ENCODE data around the gene TYW3.

The TYW3 gene

GRCh38 chr1:74732960-74733603 lies at the start of gene TYW3, which contains the start of gene CRYZ:
TSS of gene TYW3 (plus strand) at chr1:74733152. CDS start at chr1:74733245, 93 bp downstream.
TSS of gene CRYZ (minus strand) at chr1:74733050. CDS start at chr1:74724821, 8,229 bp downstream.
- DNase-seq: peak; percentile 87

DNA sequence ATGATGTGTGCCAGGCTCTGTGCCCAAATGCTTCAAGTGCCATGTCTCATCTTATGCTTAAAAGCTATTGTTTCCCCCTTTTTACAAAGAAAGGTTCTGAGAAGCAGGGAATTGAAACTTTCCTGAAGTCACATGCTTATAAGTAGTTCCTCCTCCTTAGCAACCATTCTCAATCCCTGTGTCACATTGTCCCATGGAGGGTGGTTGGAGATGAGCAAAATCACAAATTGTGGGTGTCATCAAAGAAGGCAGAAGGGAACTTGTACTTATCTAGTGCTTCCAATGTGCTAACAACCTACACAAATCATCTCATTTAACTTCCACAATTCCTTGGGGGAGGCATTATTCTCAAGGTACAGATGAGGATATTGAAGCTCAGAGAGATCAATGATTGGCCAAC lies 49.3 kb upstream of the TYW3 start:
- no peak for DNase-seq

GRCh38 chr1:74684301-74684700 lies 48.7 kb upstream of the TYW3 start:
- DNase-seq: no peak

- no peak for DNase-seq
These were observed 46.0 kb upstream of the TYW3 start for GRCh38 chr1:74686928-74687327.

- peak; percentile 39 for DNase-seq
These were observed 43.2 kb upstream of the TYW3 start for GRCh38 chr1:74689621-74690363.

DNA sequence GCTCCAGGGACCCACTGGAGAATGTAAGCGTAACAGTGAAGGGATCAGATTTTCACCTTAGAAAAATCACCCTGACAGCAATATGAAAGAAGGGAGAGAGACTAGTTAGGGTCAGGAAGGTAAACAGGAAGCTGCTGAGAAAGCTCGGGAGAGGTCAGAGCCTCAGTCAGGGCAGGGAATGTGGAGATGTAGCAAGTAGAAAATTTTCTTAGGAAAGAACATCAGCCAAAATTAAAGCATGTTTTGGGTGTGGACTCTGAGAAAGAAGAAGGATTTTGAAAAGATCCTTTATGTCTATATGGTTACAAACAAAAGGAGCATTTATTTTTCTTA lies 42.6 kb upstream of the TYW3 start:
- DNase-seq: no peak

DNA sequence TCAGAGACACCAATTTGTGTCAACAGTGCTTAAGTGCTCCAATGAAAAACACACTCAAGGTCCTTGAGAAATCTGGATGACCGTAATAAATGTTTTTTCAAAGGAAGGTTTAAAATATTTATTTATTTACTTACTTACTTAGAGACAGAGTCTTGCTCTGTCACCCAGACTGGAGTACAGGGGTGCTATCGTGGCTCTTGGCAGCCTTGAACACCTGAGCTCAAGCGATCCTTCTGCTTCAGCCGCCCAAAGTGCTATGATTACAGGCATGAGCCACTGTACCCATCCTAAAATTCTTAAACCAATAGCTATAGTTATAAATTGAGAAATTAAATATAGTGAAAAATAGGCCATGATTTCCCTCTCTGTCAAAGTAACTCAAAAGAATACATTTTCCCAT lies 42.0 kb upstream of the TYW3 start:
- no peak for DNase-seq

DNA sequence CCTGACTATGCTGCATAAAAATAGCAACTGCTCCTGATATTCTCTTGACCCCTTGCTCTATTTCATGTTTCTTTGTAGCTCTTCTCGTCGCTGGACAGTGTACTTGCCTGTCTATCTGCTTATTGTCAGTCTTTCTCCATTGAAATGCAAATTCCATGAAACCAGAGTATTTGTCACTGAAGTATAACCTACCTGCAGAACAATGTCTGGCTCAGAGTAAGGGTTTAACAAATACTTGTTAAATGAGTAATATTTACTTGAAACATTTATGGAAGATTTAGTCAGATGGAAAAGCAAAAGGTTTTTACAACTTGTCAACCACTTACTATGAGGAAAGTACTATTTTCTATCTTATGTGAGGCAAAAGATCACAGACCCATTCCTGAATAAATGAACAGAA lies 39.5 kb upstream of the TYW3 start:
- no peak for DNase-seq

DNA sequence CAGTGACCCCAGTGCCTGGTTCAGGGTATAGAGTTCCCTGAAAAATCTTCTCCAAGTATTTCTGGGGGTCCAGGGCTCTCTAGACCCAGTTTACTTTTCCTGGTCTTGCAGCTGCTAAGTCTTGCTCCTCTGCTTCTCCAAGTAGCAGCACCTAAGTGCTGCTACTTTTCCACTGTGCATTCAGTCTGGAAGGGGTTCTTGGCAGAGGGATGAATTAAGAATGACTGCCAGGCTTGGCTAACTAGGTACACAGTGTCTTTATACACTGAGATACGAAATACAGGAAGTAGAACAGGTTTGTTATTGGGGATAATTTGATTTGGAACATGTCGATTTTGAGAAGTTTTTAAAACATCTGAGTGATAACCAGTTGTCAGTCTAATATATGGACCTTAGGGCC lies 35.1 kb upstream of the TYW3 start:
- no peak for DNase-seq

GRCh38 chr1:74699331-74699730 lies 33.6 kb upstream of the TYW3 start:
- DNase-seq: no peak

DNA sequence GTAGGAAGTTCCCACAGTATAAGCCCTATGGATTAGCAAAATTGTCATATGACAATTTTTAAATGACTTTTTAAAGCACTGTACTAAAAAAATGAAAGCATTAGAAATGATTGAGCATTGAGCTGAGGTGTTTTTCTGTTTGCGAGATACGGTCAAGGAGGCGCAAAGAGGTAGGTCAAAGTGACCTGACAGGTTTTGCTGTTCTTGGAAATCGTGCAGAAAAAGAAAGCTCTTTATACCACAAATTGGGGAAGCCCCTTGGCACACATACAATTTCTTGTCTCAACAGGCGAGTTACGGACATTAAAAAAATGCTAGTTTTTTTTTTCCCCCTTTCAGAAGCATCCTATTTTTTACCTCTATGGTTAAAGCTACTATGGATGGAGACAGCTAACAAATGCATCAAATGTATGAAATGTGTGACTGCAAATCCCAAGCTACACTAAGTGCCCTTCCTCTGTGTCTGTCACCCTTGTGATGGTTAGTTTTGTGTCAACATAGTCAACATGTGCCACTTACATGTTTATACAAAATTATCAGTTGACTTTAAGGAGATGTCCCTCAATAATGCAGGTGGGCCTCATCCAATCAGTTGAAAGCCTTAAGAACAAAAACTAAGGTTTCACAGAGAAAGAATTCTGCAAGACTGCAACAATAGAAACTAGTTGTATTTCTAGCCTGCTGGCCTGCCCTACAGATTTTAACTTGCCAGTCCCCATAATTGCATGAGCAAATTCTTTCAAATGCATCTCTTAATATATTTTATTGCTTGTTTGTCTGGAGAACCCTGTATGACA lies 29.4 kb upstream of the TYW3 start:
- no peak for DNase-seq

DNA sequence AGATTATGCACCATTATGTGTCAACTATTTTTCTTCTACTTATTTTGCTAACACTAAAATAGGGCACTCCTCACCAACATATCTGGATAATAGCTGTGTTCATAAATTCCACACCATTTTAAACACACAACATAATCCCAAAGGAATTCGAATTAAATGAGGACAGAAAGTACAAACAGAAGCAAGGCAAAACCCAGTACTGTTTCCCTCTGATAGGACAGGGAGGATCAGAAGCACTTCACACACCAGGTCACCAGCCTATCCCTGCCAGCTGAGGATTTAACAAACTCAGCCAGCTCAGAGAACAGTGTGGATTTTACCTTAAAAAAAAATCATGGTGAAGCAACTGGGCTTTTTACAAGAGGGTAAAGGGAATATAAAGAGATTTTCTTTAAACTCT lies 20.1 kb upstream of the TYW3 start:
- no peak for DNase-seq

- no peak for DNase-seq
These were observed 19.1 kb upstream of the TYW3 start for GRCh38 chr1:74713849-74714248.

DNA sequence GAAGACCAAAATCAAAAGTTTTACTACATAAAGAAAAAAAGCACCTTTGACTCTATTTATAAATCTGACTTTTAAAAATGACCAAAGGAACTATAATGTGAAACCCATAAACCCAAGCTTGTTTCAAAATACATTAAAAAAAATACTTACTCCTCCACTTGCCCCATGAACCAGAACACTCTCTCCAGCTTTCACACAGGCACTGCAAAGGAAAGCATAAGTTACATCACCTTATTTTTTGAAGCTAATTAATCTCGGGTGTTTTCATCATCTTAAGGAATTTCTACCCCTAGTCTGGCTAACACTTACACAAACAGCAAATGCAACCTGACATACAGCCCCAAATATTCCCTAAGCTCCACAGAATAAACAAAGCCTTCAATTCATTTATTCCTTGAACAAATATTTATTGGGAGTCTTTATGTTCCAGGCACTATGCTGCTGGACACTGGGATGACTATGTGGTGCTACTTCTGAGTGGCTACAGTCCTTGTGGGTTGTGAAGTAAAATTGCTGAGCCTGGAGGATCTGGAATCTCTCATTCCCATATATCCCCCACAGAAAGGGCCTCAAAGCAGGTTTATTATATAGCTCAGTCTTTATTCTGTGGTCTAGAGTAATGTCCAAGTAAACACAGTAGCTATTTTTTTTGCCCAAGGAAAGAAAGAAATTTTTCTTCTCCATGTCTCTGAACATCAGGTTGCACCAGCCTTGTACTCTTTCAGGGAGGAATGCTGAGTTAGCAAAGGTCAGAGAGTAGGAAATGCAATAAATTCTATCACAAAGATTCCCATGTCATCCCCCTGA lies 18.3 kb upstream of the TYW3 start:
- no peak for DNase-seq

DNA sequence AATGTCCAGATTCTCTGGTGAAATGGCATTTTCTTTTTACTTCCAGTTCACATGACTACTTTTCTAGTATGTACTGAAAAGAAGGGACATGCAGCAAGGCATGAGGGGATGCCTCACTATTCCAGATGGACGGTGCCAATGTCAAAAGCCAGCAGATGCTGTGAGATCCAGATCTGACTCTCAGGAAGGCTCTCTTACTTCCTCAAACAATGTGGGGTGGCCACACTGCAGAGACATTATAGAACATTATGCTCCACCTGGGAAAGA lies 17.8 kb upstream of the TYW3 start:
- DNase-seq: no peak

GRCh38 chr1:74715806-74716205 lies 17.1 kb upstream of the TYW3 start:
- DNase-seq: no peak

- DNase-seq: no peak
These were observed 16.1 kb upstream of the TYW3 start for GRCh38 chr1:74716822-74717221.

DNA sequence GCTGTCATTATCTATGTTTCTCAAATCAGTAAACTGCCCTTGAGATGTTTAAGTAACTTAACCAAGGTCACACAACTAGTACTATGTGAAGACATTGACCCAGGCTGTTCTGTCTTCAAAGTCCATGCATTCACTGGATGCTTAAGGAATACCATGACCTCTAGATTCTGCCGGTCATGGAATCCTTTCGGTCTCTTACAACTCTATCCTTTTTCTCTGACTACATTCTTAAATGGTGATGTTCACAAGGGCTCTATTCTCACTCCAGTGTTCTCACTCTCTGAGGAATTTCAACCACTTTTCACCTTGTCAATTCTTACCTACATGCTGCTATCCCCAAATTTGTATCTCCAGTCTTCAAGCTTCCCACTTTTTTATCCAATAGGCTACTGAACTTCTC lies 15.3 kb upstream of the TYW3 start:
- DNase-seq: no peak

DNA sequence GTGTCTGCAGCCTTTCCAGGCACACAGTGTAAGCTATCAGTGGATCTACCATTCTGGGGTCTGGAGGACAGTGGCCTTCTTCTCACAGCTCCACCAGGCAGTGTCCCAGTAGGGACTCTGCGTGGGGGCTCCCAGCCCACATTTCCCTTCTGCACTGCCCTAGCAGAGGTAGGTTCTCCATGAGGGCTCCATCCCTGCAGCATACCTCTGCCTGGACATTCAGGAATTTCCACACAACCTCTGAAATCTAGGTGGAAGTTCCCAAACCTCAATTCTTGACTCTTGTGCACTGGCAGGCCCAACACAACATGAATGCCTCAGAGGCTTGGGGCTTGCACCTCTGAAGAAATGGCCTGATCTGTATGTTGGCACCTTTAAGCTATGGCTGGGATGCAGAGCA lies 6.9 kb upstream of the TYW3 start:
- DNase-seq: no peak

GRCh38 chr1:74728736-74729135 lies 4.2 kb upstream of the TYW3 start:
- DNase-seq: no peak

DNA sequence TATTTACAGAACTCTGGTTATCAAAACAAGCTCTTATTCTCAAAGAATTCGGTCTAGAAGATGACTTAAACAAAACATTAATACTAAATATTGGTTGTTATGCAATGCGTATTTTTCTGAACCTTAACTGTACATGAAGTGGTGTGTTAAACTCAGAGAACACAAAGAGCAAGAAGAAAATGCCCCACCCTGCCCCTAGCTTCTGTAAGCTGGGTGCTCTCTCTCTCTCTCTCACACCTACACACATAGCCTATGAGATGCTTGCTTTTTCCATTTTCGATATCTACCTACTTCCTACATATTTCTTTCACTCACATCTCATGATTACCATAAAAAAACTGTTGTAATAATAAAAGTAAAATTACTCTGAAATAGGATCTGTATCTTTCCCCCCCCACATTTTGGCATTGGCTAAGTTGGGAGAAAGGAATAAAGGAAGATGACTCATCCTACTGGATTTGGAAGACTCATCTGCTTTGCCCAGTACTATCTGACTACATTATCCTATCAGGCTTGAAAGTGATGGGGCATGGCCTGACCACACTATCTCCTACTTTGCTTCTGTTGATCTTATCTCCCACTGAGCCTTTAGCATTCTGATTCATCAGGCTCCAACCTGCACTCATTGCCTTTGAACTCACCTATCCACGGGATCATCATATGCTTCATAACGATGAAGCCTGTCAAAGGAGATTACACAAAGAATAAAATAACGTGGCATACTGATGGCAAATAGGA lies 3.0 kb upstream of the TYW3 start:
- DNase-seq: no peak

- DNase-seq: no peak
These were observed 1.4 kb upstream of the TYW3 start for GRCh38 chr1:74731399-74732052.
